HUES48 (cell line): ENCODE measurements around the gene TIGD6.
"Not testable (repeated sequence)": the region's sequence is repeated elsewhere in the genome, so short reads cannot be mapped to it uniquely, and the experiment has no call there.

Experiments
- H3K27ac ChIP-seq: one replicate; pipeline ENCODE4 v1.7.0; 2013; ENCODE audit warnings: low read depth, low read length, inconsistent platforms
- H3K27me3 ChIP-seq: 2 replicates; pipeline ENCODE4 v1.6.1; 2013; ENCODE audit warnings: mild to moderate bottlenecking, low read length; ENCODE audit not compliant: control insufficient read depth, insufficient read depth
- H3K36me3 ChIP-seq: 2 replicates; pipeline ENCODE4 v1.6.1; 2013; ENCODE audit warnings: low read length; ENCODE audit not compliant: control insufficient read depth, insufficient read depth
- H3K4me1 ChIP-seq: 2 replicates; pipeline ENCODE4 v1.6.1; 2013; ENCODE audit warnings: mild to moderate bottlenecking, low read length; ENCODE audit not compliant: control insufficient read depth, insufficient read depth
- H3K4me3 ChIP-seq: 2 replicates; pipeline ENCODE4 v1.5.1; 2013; ENCODE audit warnings: mild to moderate bottlenecking, low read depth, low read length
- H3K9ac ChIP-seq: 2 replicates; pipeline ENCODE4 v1.6.1; 2013; ENCODE audit warnings: mild to moderate bottlenecking, low read depth, low read length, moderate library complexity
- H3K9me3 ChIP-seq: 2 replicates; pipeline ENCODE4 v1.6.1; 2013; ENCODE audit warnings: low read length; ENCODE audit not compliant: control insufficient read depth, insufficient read depth

The TIGD6 gene

GRCh38 chr5:150033334-150033733 is 32.9 kb upstream of the TIGD6 start:
- Histone ChIP-seq H3K4me3 (no peak overlapping the region), H3K9me3 (no peaks in the 10 kb centered on the region), H3K27me3 (no peaks in the 10 kb centered on the region), H3K4me1 (no peaks in the 10 kb centered on the region), H3K36me3 (peaks cover 95% of the 10 kb centered on the region), H3K9ac (no peak overlapping the region), H3K27ac (no peak overlapping the region)

- not testable (repeated sequence) for H3K9me3 ChIP-seq, H3K9ac ChIP-seq, H3K4me1 ChIP-seq, H3K27me3 ChIP-seq, H3K4me3 ChIP-seq, H3K27ac ChIP-seq
- peaks cover 90% of the 10 kb centered on the region for H3K36me3 ChIP-seq
Measured at GRCh38 chr5:150028047-150028446, 27.6 kb upstream of the TIGD6 start.

- no peaks in the 10 kb centered on the region for H3K9me3 ChIP-seq
- no peak overlapping the region for H3K27ac ChIP-seq
- H3K9ac ChIP-seq: no peak overlapping the region
- peaks cover 8% of the 10 kb centered on the region; the same call in 1 of the 2 replicates for H3K4me1 ChIP-seq
- H3K27me3 ChIP-seq: no peaks in the 10 kb centered on the region
- H3K36me3 ChIP-seq: peaks cover 86% of the 10 kb centered on the region
- no peak overlapping the region for H3K4me3 ChIP-seq
Measured at GRCh38 chr5:150026682-150027172, 26.3 kb upstream of the TIGD6 start.

GRCh38 chr5:150024346-150024984 is 24.0 kb upstream of the TIGD6 start:
- Histone ChIP-seq H3K27ac (no peak overlapping the region), H3K9me3 (no peaks in the 10 kb centered on the region), H3K9ac (no peak overlapping the region), H3K36me3 (peaks cover 87% of the 10 kb centered on the region), H3K27me3 (no peaks in the 10 kb centered on the region), H3K4me3 (no peak overlapping the region), H3K4me1 (peaks cover 18% of the 10 kb centered on the region)

- H3K27ac ChIP-seq: no peak overlapping the region
- H3K4me1 ChIP-seq: peaks cover 18% of the 10 kb centered on the region
- no peaks in the 10 kb centered on the region for H3K27me3 ChIP-seq
- peaks cover 94% of the 10 kb centered on the region for H3K36me3 ChIP-seq
- no peak overlapping the region for H3K4me3 ChIP-seq
- no peaks in the 10 kb centered on the region for H3K9me3 ChIP-seq
- H3K9ac ChIP-seq: no peak overlapping the region
Measured at GRCh38 chr5:150023136-150023535, 22.7 kb upstream of the TIGD6 start.

- H3K4me3 ChIP-seq: no peak overlapping the region
- H3K4me1 ChIP-seq: peaks cover 18% of the 10 kb centered on the region
- H3K27ac ChIP-seq: peak overlapping the region; percentile 93
- H3K36me3 ChIP-seq: peaks cover 95% of the 10 kb centered on the region
- no peak overlapping the region for H3K9ac ChIP-seq
- no peaks in the 10 kb centered on the region for H3K9me3 ChIP-seq
- no peaks in the 10 kb centered on the region for H3K27me3 ChIP-seq
Measured at GRCh38 chr5:150022681-150023080, 22.2 kb upstream of the TIGD6 start.

GRCh38 chr5:150022158-150022531 is 21.7 kb upstream of the TIGD6 start:
- Histone ChIP-seq H3K36me3 (peaks cover 95% of the 10 kb centered on the region), H3K9me3 (no peaks in the 10 kb centered on the region), H3K9ac (no peak overlapping the region), H3K27me3 (no peaks in the 10 kb centered on the region), H3K4me1 (peaks cover 18% of the 10 kb centered on the region), H3K4me3 (no peak overlapping the region), H3K27ac (peak overlapping the region; percentile 93)

GRCh38 chr5:150021491-150022157 is 21.2 kb upstream of the TIGD6 start:
- Histone ChIP-seq H3K9me3 (no peaks in the 10 kb centered on the region), H3K36me3 (peaks cover 93% of the 10 kb centered on the region), H3K27me3 (no peaks in the 10 kb centered on the region), H3K4me3 (0 out of 2 replicates have a peak overlapping the region, but pooled peaks have one; percentile 23), H3K9ac (0 out of 2 replicates have a peak overlapping the region, but pooled peaks have one; percentile 2), H3K4me1 (peaks cover 18% of the 10 kb centered on the region), H3K27ac (peak overlapping the region; percentile 93)

- Histone ChIP-seq H3K27ac (no peak overlapping the region), H3K4me1 (peaks cover 18% of the 10 kb centered on the region), H3K9ac (no peak overlapping the region), H3K36me3 (peaks cover 92% of the 10 kb centered on the region), H3K27me3 (no peaks in the 10 kb centered on the region), H3K9me3 (no peaks in the 10 kb centered on the region), H3K4me3 (no peak overlapping the region)
Measured at GRCh38 chr5:150020249-150020648, 19.8 kb upstream of the TIGD6 start.

GRCh38 chr5:150017226-150018005 is 17.0 kb upstream of the TIGD6 start:
- H3K9ac ChIP-seq: no peak overlapping the region
- peaks cover 94% of the 10 kb centered on the region for H3K36me3 ChIP-seq
- H3K4me1 ChIP-seq: peaks cover 16% of the 10 kb centered on the region
- H3K4me3 ChIP-seq: no peak overlapping the region
- no peaks in the 10 kb centered on the region for H3K9me3 ChIP-seq
- no peaks in the 10 kb centered on the region for H3K27me3 ChIP-seq
- H3K27ac ChIP-seq: no peak overlapping the region

GRCh38 chr5:150016537-150016936 is 16.1 kb upstream of the TIGD6 start:
- Histone ChIP-seq H3K4me1 (peaks cover 8% of the 10 kb centered on the region), H3K36me3 (peaks cover 94% of the 10 kb centered on the region), H3K27ac (no peak overlapping the region), H3K27me3 (no peaks in the 10 kb centered on the region), H3K9ac (no peak overlapping the region), H3K9me3 (no peaks in the 10 kb centered on the region), H3K4me3 (no peak overlapping the region)
